HCT116 (cell line): ENCODE data around the gene PRLHR.

Experiments used
- CEBPB ChIP-seq: IDR thresholded peaks from 2 replicates; pipeline ENCODE4 v1.6.1; 2012; ENCODE audit warnings: low read depth
- EZH2phosphoT487 ChIP-seq: fragments of 200-600 bp; IDR thresholded peaks from 2 replicates; pipeline ENCODE4 v1.6.1; 2018; ENCODE audit warnings: antibody characterized with exemption, borderline replicate concordance
- POLR2A ChIP-seq: IDR thresholded peaks from 2 replicates; pipeline ENCODE4 v1.7.0; 2011; ENCODE audit warnings: borderline replicate concordance; ENCODE audit not compliant: insufficient read depth, insufficient read length; ENCODE audit errors: extremely low read depth
- POLR2AphosphoS5 ChIP-seq: IDR thresholded peaks from 2 replicates; pipeline ENCODE4 v1.6.1; 2011; ENCODE audit warnings: mild to moderate bottlenecking, low read depth, low read length, moderate library complexity
- SP1 ChIP-seq: IDR thresholded peaks from 2 replicates; pipeline ENCODE4 v1.6.1; 2012; ENCODE audit warnings: low read depth
- YY1 ChIP-seq: IDR thresholded peaks from 2 replicates; pipeline ENCODE4 v1.6.1; 2011; ENCODE audit warnings: low read length, low read depth, moderate library complexity, mild to moderate bottlenecking; ENCODE audit not compliant: insufficient replicate concordance; ENCODE audit errors: extremely low read depth
- TF ChIP-seq, protein P1 (sequence below), 3 experiments: fragments of 200-600 bp in 1 of 3; sonication (generic) in 1 of 3; IDR thresholded peaks in 2 of 3; conservative IDR thresholded peaks in 1 of 3; 2 replicates each; pipeline ENCODE4 v1.5.1; 2012 to 2017; ENCODE audit warnings: low read depth in 2 of 3, low read length in 2 of 3, antibody characterized with exemption in 1 of 3, borderline replicate concordance in 1 of 3, control low read depth in 1 of 3, mild to moderate bottlenecking in 1 of 3, mixed read lengths in 1 of 3, mixed run types in 1 of 3, moderate library complexity in 1 of 3; ENCODE audit not compliant: insufficient read depth in 1 of 3
- TF ChIP-seq, protein P2 (sequence below): IDR thresholded peaks from 2 replicates; pipeline ENCODE4 v1.6.1; 2012
- TF ChIP-seq, protein P3 (sequence below): IDR thresholded peaks from 2 replicates; pipeline ENCODE4 v1.6.1; 2011; ENCODE audit warnings: mild to moderate bottlenecking, low read length, moderate library complexity; ENCODE audit not compliant: insufficient replicate concordance; ENCODE audit errors: extremely low read depth

DNA sequence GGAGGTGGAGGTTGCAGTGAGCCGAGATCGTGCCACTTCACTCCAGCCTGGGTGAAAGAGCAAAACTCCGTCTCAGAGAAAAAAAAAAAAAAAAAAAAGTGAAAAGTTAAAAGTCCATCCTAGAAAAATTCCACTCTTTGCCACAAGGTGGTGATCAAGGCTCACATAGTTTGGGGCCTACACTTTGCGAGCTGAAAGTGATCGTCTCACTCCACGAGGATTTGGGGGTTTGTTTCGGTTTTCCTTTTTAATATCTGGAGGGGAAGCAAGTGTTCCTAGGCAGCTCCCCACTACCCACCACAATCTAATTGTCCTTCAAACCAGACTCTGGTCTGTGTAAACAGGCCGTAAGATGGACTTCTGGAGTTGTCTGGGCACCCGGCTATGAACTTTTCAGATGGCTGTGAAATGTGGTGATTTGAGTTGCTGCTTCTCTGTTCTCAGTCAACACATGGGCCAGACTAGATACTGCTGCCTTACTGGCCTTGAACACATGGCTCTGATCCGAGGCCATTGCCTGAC is 27.1 kb downstream of the PRLHR start:
- TF ChIP-seq, protein P1, sequence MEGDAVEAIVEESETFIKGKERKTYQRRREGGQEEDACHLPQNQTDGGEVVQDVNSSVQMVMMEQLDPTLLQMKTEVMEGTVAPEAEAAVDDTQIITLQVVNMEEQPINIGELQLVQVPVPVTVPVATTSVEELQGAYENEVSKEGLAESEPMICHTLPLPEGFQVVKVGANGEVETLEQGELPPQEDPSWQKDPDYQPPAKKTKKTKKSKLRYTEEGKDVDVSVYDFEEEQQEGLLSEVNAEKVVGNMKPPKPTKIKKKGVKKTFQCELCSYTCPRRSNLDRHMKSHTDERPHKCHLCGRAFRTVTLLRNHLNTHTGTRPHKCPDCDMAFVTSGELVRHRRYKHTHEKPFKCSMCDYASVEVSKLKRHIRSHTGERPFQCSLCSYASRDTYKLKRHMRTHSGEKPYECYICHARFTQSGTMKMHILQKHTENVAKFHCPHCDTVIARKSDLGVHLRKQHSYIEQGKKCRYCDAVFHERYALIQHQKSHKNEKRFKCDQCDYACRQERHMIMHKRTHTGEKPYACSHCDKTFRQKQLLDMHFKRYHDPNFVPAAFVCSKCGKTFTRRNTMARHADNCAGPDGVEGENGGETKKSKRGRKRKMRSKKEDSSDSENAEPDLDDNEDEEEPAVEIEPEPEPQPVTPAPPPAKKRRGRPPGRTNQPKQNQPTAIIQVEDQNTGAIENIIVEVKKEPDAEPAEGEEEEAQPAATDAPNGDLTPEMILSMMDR (IDR thresholded peaks at IDR 0.05 in 2 of 3, conservative IDR thresholded peaks at IDR 0.05 in 1 of 3; ENCODE audit: borderline replicate concordance in 1 of 3, insufficient read depth in 1 of 3, low read depth in 2 of 3, low read length in 2 of 3): peak; percentile 70 to 93 (median 73)
- TF ChIP-seq SP1 (no peak), POLR2A (no peak), YY1 (peak; percentile 22), CEBPB (no peak), EZH2phosphoT487 (no peak), POLR2AphosphoS5 (no peak)
- TF ChIP-seq, protein P2, sequence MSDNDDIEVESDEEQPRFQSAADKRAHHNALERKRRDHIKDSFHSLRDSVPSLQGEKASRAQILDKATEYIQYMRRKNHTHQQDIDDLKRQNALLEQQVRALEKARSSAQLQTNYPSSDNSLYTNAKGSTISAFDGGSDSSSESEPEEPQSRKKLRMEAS: no peak
- TF ChIP-seq, protein P3, sequence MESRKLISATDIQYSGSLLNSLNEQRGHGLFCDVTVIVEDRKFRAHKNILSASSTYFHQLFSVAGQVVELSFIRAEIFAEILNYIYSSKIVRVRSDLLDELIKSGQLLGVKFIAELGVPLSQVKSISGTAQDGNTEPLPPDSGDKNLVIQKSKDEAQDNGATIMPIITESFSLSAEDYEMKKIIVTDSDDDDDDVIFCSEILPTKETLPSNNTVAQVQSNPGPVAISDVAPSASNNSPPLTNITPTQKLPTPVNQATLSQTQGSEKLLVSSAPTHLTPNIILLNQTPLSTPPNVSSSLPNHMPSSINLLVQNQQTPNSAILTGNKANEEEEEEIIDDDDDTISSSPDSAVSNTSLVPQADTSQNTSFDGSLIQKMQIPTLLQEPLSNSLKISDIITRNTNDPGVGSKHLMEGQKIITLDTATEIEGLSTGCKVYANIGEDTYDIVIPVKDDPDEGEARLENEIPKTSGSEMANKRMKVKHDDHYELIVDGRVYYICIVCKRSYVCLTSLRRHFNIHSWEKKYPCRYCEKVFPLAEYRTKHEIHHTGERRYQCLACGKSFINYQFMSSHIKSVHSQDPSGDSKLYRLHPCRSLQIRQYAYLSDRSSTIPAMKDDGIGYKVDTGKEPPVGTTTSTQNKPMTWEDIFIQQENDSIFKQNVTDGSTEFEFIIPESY: no peak
